Esophagus squamous epithelium (tissue), 4 donors: ENCODE data around the gene HSH2D.

ENCODE experiments used
- CTCF ChIP-seq, 6 experiments: fragments of 450-650 bp in 4 of 6; fragments of 200-600 bp in 2 of 6; sonication (generic) in 2 of 6; IDR thresholded peaks; one replicate each; pipeline ENCODE4 v1.5.1; 2016 to 2019; ENCODE audit warnings: antibody characterized with exemption in 6 of 6, mild to moderate bottlenecking in 4 of 6, moderate library complexity in 4 of 6
- POLR2A ChIP-seq, 4 donors: fragments of 450-650 bp; IDR thresholded peaks; one replicate each; pipeline ENCODE4 v1.6.1; 2017; ENCODE audit warnings: antibody characterized with exemption in 4 of 4, mild to moderate bottlenecking in 4 of 4, moderate library complexity in 3 of 4

GRCh38 chr19:16121967-16122366 is 21.5 kb upstream of the HSH2D start:
- TF ChIP-seq CTCF (IDR thresholded peaks at IDR 0.05) (no peak), POLR2A (IDR thresholded peaks at IDR 0.05) (no peak)
